Skeletal muscle tissue (tissue), 4 donors: ENCODE results near the gene CCDC63. TPM values are rescaled to one million over a fixed set of nuclear protein-coding genes. Genes with fewer than 3 reads are reported as not detected.
A peak's percentile ranks its signal among the peaks of the same experiment; 100 is the strongest.
"Not testable (repeated sequence)": the region's sequence is repeated elsewhere in the genome, so short reads cannot be mapped to it uniquely, and the experiment has no call there.

Source experiments
- H3K27ac ChIP-seq: one replicate; pipeline ENCODE4 v1.7.0; 2013; ENCODE audit warnings: mild to moderate bottlenecking, low read depth, low read length, inconsistent platforms
- H3K27me3 ChIP-seq, 3 donors: one replicate each; pipeline ENCODE4 v1.7.0; 2013; ENCODE audit warnings: low read length in 3 of 3; ENCODE audit not compliant: control insufficient read depth in 3 of 3, insufficient read depth in 3 of 3
- H3K36me3 ChIP-seq, 3 donors: one replicate each; pipeline ENCODE4 v1.7.0; 2013; ENCODE audit warnings: low read length in 3 of 3; ENCODE audit not compliant: control insufficient read depth in 3 of 3, insufficient read depth in 3 of 3
- H3K4me1 ChIP-seq, 3 donors: one replicate each; pipeline ENCODE4 v1.7.0; 2013; ENCODE audit warnings: low read length in 3 of 3, mild to moderate bottlenecking in 3 of 3; ENCODE audit not compliant: control insufficient read depth in 3 of 3, insufficient read depth in 3 of 3
- H3K4me3 ChIP-seq, 3 donors: one replicate each; pipeline ENCODE4 v1.7.0; 2013; ENCODE audit warnings: low read length in 3 of 3
- H3K9ac ChIP-seq, 3 donors: one replicate each; pipeline ENCODE4 v1.7.0; 2013; ENCODE audit warnings: low read length in 3 of 3, mild to moderate bottlenecking in 3 of 3, moderate library complexity in 2 of 3, low read depth in 1 of 3
- H3K9me3 ChIP-seq, 3 donors: one replicate each; pipeline ENCODE4 v1.7.0; 2013; ENCODE audit warnings: low read length in 3 of 3; ENCODE audit not compliant: control insufficient read depth in 3 of 3
- total RNA-seq: library from RNA; depleted of rRNA; stranded (reverse); fragments of >200 nt; gene quantifications from one replicate; pipeline ENCODE4 v1.2.3, GENCODE V29; 2014
- donor health status: Osteomylitis.

CCDC63 gene
- total RNA-seq, 1 donor from 2014 or later: not detected

GRCh38 chr12:110936367-110937103 lies 89.7 kb downstream of the CCDC63 start:
- H3K27me3 ChIP-seq: peaks cover 0 to 5% (median 2%) of the 10 kb centered on the region in 3 donors
- no peaks in the 10 kb centered on the region for H3K9me3 ChIP-seq
- H3K27ac ChIP-seq: peak overlapping the region; percentile 48
- peak overlapping the region; percentile 17 to 80 (median 69) for H3K9ac ChIP-seq
- H3K4me1 ChIP-seq: peaks cover 7 to 35% (median 17%) of the 10 kb centered on the region in 3 donors
- peaks cover 0 to 6% (median 0%) of the 10 kb centered on the region in 3 donors for H3K36me3 ChIP-seq
- H3K4me3 ChIP-seq: peak overlapping the region; percentile 45 to 76 (median 59)

- Histone ChIP-seq H3K9ac (peak overlapping the region; percentile 17 to 80 (median 69)), H3K4me3 (peak overlapping the region; percentile 45 to 76 (median 59)), H3K9me3 (no peaks in the 10 kb centered on the region), H3K36me3 (peaks cover 0 to 6% (median 0%) of the 10 kb centered on the region in 3 donors), H3K27me3 (peaks cover 0 to 3% (median 2%) of the 10 kb centered on the region in 3 donors), H3K27ac (peak overlapping the region; percentile 48), H3K4me1 (peaks cover 7 to 29% (median 11%) of the 10 kb centered on the region in 3 donors)
These were observed 90.4 kb downstream of the CCDC63 start for GRCh38 chr12:110937104-110937641.

- Histone ChIP-seq H3K4me3 (no peak overlapping the region), H3K9ac (no peak overlapping the region), H3K27ac (no peak overlapping the region), H3K9me3 (no peaks in the 10 kb centered on the region), H3K27me3 (peaks cover 0 to 3% (median 2%) of the 10 kb centered on the region in 3 donors), H3K4me1 (peaks cover 0 to 9% (median 7%) of the 10 kb centered on the region in 3 donors), H3K36me3 (peaks cover 0 to 6% (median 0%) of the 10 kb centered on the region in 3 donors)
These were observed 93.5 kb downstream of the CCDC63 start for GRCh38 chr12:110940296-110940695.

- no peak overlapping the region for H3K9ac ChIP-seq
- H3K27me3 ChIP-seq: peaks cover 0 to 3% (median 2%) of the 10 kb centered on the region in 3 donors
- H3K27ac ChIP-seq: no peak overlapping the region
These were observed 94.1 kb downstream of the CCDC63 start for GRCh38 chr12:110940933-110941332.

GRCh38 chr12:110941391-110941790 lies 94.6 kb downstream of the CCDC63 start:
- H3K9me3 ChIP-seq: peaks cover 0 to 2% (median 0%) of the 10 kb centered on the region in 3 donors
- H3K9ac ChIP-seq: no peak overlapping the region
- no peak overlapping the region for H3K4me3 ChIP-seq

More at GRCh38 chr12:110940933-110941332, 94.1 kb downstream of the CCDC63 start:
- Histone ChIP-seq H3K4me3 (peak overlapping the region in 1 of 3 donors; percentile 22), H3K9me3 (peaks cover 0 to 2% (median 0%) of the 10 kb centered on the region in 3 donors), H3K36me3 (peaks cover 0 to 6% (median 0%) of the 10 kb centered on the region in 3 donors), H3K4me1 (peaks cover 0 to 8% (median 7%) of the 10 kb centered on the region in 3 donors)

GRCh38 chr12:110943373-110943772 lies 96.6 kb downstream of the CCDC63 start:
- no peak overlapping the region for H3K27ac ChIP-seq
- H3K9ac ChIP-seq: no peak overlapping the region
- H3K27me3 ChIP-seq: peaks cover 0 to under 1% (median 0%) of the 10 kb centered on the region in 3 donors
- H3K9me3 ChIP-seq: peaks cover 0 to 6% (median 0%) of the 10 kb centered on the region in 3 donors
- H3K36me3 ChIP-seq: peaks cover 0 to 12% (median 0%) of the 10 kb centered on the region in 3 donors
- H3K4me3 ChIP-seq: no peak overlapping the region
- peaks cover 0 to 8% (median 0%) of the 10 kb centered on the region in 3 donors for H3K4me1 ChIP-seq

More at GRCh38 chr12:110941391-110941790, 94.6 kb downstream of the CCDC63 start:
- H3K27me3 ChIP-seq: peaks cover 0 to 3% (median 2%) of the 10 kb centered on the region in 3 donors
- peaks cover 0 to 8% (median 7%) of the 10 kb centered on the region in 3 donors for H3K4me1 ChIP-seq
- peaks cover 0 to 9% (median 0%) of the 10 kb centered on the region in 3 donors for H3K36me3 ChIP-seq
- H3K27ac ChIP-seq: no peak overlapping the region

- Histone ChIP-seq H3K4me1 (no peaks in the 10 kb centered on the region), H3K9me3 (peaks cover 0 to 6% (median 0%) of the 10 kb centered on the region in 3 donors), H3K27ac (no peak overlapping the region), H3K36me3 (peaks cover 0 to 6% (median 0%) of the 10 kb centered on the region in 3 donors), H3K27me3 (no peaks in the 10 kb centered on the region), H3K9ac (no peak overlapping the region), H3K4me3 (no peak overlapping the region)
These were observed 101.3 kb downstream of the CCDC63 start for GRCh38 chr12:110948041-110948440.

GRCh38 chr12:110950466-110950865 lies 103.7 kb downstream of the CCDC63 start:
- not testable (repeated sequence) for H3K27me3 ChIP-seq, H3K4me3 ChIP-seq, H3K9me3 ChIP-seq, H3K9ac ChIP-seq, H3K4me1 ChIP-seq, H3K27ac ChIP-seq, H3K36me3 ChIP-seq

- not testable (repeated sequence) for H3K36me3 ChIP-seq, H3K27me3 ChIP-seq, H3K9me3 ChIP-seq, H3K9ac ChIP-seq, H3K4me1 ChIP-seq, H3K4me3 ChIP-seq, H3K27ac ChIP-seq
These were observed 104.1 kb downstream of the CCDC63 start for GRCh38 chr12:110950867-110951266.
